Sigmoid colon (tissue), 4 donors: ENCODE measurements around the gene LYPD6B.

Source experiments
- POLR2A ChIP-seq, 2 donors: fragments of 450-650 bp; IDR thresholded peaks; one replicate each; pipeline ENCODE4 v1.6.1; 2016; ENCODE audit warnings: antibody characterized with exemption in 2 of 2, mild to moderate bottlenecking in 2 of 2, moderate library complexity in 2 of 2
- POLR2AphosphoS5 ChIP-seq, 4 donors: sonication (generic); formaldehyde crosslinking; IDR thresholded peaks; one replicate each; pipeline ENCODE4 v1.6.1; 2017; ENCODE audit warnings: antibody characterized with exemption in 4 of 4
- TF ChIP-seq, protein P1 (sequence below), 4 experiments: fragments of 450-650 bp in 3 of 4; fragments of 200-600 bp in 1 of 4; IDR thresholded peaks; one replicate each; pipeline ENCODE4 v1.5.1; 2016 to 2019; ENCODE audit warnings: antibody characterized with exemption in 4 of 4, mild to moderate bottlenecking in 3 of 4, moderate library complexity in 2 of 4

DNA sequence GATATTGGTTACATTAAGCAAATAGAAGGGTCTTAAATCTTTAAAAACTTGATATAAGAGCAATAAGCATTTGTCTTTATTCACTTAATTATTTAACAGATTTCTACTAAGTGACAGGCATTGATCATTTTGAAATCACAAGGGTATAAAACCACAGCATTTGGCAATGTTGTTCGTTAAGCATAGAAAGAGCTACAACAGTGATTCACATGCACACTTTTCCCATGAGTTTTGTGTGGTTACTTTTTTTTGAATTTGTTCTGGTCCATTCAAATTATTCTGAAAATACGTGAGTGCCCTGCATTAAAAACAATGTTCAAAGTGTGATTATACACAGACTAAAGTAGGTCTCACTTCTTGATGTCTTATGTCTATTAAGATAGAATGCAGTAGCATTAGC lies 52.2 kb downstream of the LYPD6B start:
- TF ChIP-seq, protein P1, sequence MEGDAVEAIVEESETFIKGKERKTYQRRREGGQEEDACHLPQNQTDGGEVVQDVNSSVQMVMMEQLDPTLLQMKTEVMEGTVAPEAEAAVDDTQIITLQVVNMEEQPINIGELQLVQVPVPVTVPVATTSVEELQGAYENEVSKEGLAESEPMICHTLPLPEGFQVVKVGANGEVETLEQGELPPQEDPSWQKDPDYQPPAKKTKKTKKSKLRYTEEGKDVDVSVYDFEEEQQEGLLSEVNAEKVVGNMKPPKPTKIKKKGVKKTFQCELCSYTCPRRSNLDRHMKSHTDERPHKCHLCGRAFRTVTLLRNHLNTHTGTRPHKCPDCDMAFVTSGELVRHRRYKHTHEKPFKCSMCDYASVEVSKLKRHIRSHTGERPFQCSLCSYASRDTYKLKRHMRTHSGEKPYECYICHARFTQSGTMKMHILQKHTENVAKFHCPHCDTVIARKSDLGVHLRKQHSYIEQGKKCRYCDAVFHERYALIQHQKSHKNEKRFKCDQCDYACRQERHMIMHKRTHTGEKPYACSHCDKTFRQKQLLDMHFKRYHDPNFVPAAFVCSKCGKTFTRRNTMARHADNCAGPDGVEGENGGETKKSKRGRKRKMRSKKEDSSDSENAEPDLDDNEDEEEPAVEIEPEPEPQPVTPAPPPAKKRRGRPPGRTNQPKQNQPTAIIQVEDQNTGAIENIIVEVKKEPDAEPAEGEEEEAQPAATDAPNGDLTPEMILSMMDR (IDR thresholded peaks at IDR 0.05), result no peak
- no peak for TF ChIP-seq POLR2A (IDR thresholded peaks at IDR 0.05)
- no peak for TF ChIP-seq POLR2AphosphoS5 (IDR thresholded peaks at IDR 0.05)
